ENCODE data around the gene ZNF554.

DNA sequence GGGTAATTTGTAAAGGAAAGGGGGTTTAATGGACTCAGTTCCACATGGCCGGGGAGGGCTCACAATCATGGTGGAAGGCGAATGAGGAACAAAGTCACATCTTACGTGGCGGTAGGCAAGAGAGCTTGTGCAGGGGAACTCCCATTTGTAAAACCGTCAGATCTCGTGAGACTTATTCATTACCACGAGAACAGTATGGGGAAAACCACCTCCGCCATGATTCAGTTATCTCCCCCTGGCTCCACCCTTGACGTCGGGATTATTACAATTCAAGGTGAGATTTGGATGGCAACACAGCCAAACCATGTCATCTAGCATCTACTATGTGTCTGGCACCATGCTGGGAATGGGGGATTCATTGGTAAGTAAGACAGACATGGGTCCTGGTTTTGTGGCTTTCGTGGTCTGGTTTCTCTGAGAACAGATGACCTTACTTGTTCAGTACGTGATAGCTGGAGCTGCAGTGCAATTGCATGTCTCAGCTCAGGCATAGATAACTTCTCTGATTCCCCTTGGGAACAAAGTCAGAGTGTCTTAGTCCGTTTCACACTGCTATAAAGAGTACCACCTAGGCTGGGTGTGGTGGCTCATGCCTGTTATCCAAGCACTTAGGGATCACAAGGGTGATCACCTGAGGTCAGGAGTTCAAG is 8.3 kb downstream of the ZNF554 start:
- no peak for TF ChIP-seq GTF2F1 (IDR thresholded peaks at IDR 0.05; ENCODE audit: borderline replicate concordance, low read depth, low read length)
- TF ChIP-seq, protein P1, sequence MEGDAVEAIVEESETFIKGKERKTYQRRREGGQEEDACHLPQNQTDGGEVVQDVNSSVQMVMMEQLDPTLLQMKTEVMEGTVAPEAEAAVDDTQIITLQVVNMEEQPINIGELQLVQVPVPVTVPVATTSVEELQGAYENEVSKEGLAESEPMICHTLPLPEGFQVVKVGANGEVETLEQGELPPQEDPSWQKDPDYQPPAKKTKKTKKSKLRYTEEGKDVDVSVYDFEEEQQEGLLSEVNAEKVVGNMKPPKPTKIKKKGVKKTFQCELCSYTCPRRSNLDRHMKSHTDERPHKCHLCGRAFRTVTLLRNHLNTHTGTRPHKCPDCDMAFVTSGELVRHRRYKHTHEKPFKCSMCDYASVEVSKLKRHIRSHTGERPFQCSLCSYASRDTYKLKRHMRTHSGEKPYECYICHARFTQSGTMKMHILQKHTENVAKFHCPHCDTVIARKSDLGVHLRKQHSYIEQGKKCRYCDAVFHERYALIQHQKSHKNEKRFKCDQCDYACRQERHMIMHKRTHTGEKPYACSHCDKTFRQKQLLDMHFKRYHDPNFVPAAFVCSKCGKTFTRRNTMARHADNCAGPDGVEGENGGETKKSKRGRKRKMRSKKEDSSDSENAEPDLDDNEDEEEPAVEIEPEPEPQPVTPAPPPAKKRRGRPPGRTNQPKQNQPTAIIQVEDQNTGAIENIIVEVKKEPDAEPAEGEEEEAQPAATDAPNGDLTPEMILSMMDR (IDR thresholded peaks at IDR 0.05; ENCODE audit: control extremely low read depth in 1 of 3, insufficient read depth in 1 of 3, low read depth in 1 of 3, low read length in 3 of 3): no peak
- TF ChIP-seq SP1 (IDR thresholded peaks at IDR 0.05; ENCODE audit: low read depth, low read length): no peak
- no peak for TF ChIP-seq EZH2 (IDR thresholded peaks at IDR 0.05; ENCODE audit: low read depth, low read length, severe bottlenecking)
- no peak for TF ChIP-seq POLR2AphosphoS5 (IDR thresholded peaks at IDR 0.05; ENCODE audit: low read depth, low read length)
- no peak for TF ChIP-seq FOSL1 (IDR thresholded peaks at IDR 0.05; ENCODE audit: insufficient read depth, low read depth, low read length)
- TF ChIP-seq, protein P2, sequence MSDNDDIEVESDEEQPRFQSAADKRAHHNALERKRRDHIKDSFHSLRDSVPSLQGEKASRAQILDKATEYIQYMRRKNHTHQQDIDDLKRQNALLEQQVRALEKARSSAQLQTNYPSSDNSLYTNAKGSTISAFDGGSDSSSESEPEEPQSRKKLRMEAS (IDR thresholded peaks at IDR 0.05): no peak
- TF ChIP-seq RFX5 (IDR thresholded peaks at IDR 0.05; ENCODE audit: borderline replicate concordance, low read depth, low read length): no peak
- no peak for TF ChIP-seq HDAC6 (IDR thresholded peaks at IDR 0.05; ENCODE audit: low read depth, low read length)
- no peak for TF ChIP-seq KDM5A (IDR thresholded peaks at IDR 0.05; ENCODE audit: low read length)
